Mononuclear cell (primary cell): Measurements from ENCODE around the gene CRABP1. TPM values are rescaled to one million over a fixed set of nuclear protein-coding genes. Genes with fewer than 3 reads are reported as not detected.

Experiments used
- H3K27me3 ChIP-seq: 2 replicates; pipeline ENCODE4 v1.6.0; 2011; ENCODE audit warnings: low read length, control low read depth; ENCODE audit not compliant: insufficient read depth
- H3K4me1 ChIP-seq: 2 replicates; pipeline ENCODE4 v1.5.1; 2011; ENCODE audit warnings: mild to moderate bottlenecking, low read length, control low read depth; ENCODE audit not compliant: insufficient read depth
- H3K4me3 ChIP-seq: 2 replicates; pipeline ENCODE4 v1.5.1; 2011; ENCODE audit warnings: mild to moderate bottlenecking, low read length, moderate library complexity
- H3K9me3 ChIP-seq: 2 replicates; pipeline ENCODE4 v1.5.1; 2011; ENCODE audit warnings: low read depth, mild to moderate bottlenecking, control low read depth, low read length
- total RNA-seq: library from RNA; depleted of rRNA; stranded (reverse); fragments of >200 nt; gene quantifications from one replicate; pipeline ENCODE4 v1.2.3, GENCODE V29; 2012

The CRABP1 gene
- not detected for total RNA-seq

GRCh38 chr15:78340231-78341056, at the start of gene CRABP1:
Gene CRABP1 (plus strand): TSS chr15:78340353. CDS start chr15:78340429, 76 bp downstream.
- peaks cover 49% of the 10 kb centered on the region for H3K27me3 ChIP-seq
- H3K4me3 ChIP-seq: no peak within 1 kb of the TSS

GRCh38 chr15:78291052-78291451, 49.1 kb upstream of the CRABP1 start:
- H3K27me3 ChIP-seq: no peaks in the 10 kb centered on the region
- no peak overlapping the region for H3K4me3 ChIP-seq
- H3K9me3 ChIP-seq: no peaks in the 10 kb centered on the region
- H3K4me1 ChIP-seq: no peaks in the 10 kb centered on the region

More at GRCh38 chr15:78340231-78341056, at the start of gene CRABP1:
- no peaks in the 10 kb centered on the region for H3K4me1 ChIP-seq
- H3K9me3 ChIP-seq: no peaks in the 10 kb centered on the region

- H3K4me1 ChIP-seq: no peaks in the 10 kb centered on the region
- no peaks in the 10 kb centered on the region for H3K27me3 ChIP-seq
- H3K4me3 ChIP-seq: no peak overlapping the region
- no peaks in the 10 kb centered on the region for H3K9me3 ChIP-seq
Observed at GRCh38 chr15:78291698-78292097, 48.5 kb upstream of the CRABP1 start.

- no peak overlapping the region for H3K4me3 ChIP-seq
- H3K4me1 ChIP-seq: no peaks in the 10 kb centered on the region
- no peaks in the 10 kb centered on the region for H3K9me3 ChIP-seq
- no peaks in the 10 kb centered on the region for H3K27me3 ChIP-seq
Observed at GRCh38 chr15:78292219-78292618, 47.9 kb upstream of the CRABP1 start.

GRCh38 chr15:78299101-78299930, 40.8 kb upstream of the CRABP1 start, which contains the start of gene SKIC8:
Gene SKIC8 (minus strand): TSS chr15:78299609. CDS start chr15:78295686, 3,923 bp downstream.
- Histone ChIP-seq H3K27me3 (no peaks in the 10 kb centered on the region), H3K9me3 (no peaks in the 10 kb centered on the region), H3K4me1 (peaks cover 35% of the 10 kb centered on the region), H3K4me3 (peak within 1 kb of the TSS; percentile 93)

- Histone ChIP-seq H3K27me3 (no peaks in the 10 kb centered on the region), H3K4me1 (peaks cover 35% of the 10 kb centered on the region), H3K9me3 (no peaks in the 10 kb centered on the region), H3K4me3 (no peak overlapping the region)
Observed at GRCh38 chr15:78301326-78301725, 38.8 kb upstream of the CRABP1 start.

- peaks cover 35% of the 10 kb centered on the region for H3K4me1 ChIP-seq
- H3K4me3 ChIP-seq: no peak overlapping the region
- H3K27me3 ChIP-seq: no peaks in the 10 kb centered on the region
- H3K9me3 ChIP-seq: no peaks in the 10 kb centered on the region
Observed at GRCh38 chr15:78301828-78302227, 38.3 kb upstream of the CRABP1 start.

GRCh38 chr15:78302579-78303312, 37.4 kb upstream of the CRABP1 start:
- H3K9me3 ChIP-seq: no peaks in the 10 kb centered on the region
- peaks cover 35% of the 10 kb centered on the region for H3K4me1 ChIP-seq
- no peaks in the 10 kb centered on the region for H3K27me3 ChIP-seq
- no peak overlapping the region for H3K4me3 ChIP-seq

- Histone ChIP-seq H3K4me1 (peaks cover 29% of the 10 kb centered on the region), H3K4me3 (no peak overlapping the region), H3K27me3 (no peaks in the 10 kb centered on the region)
Observed at GRCh38 chr15:78304216-78305066, 35.7 kb upstream of the CRABP1 start.

GRCh38 chr15:78306176-78306774, 33.9 kb upstream of the CRABP1 start:
- Histone ChIP-seq H3K4me1 (peaks cover 16% of the 10 kb centered on the region), H3K4me3 (no peak overlapping the region)

More at GRCh38 chr15:78304216-78305066, 35.7 kb upstream of the CRABP1 start:
- H3K9me3 ChIP-seq: no peaks in the 10 kb centered on the region

GRCh38 chr15:78307976-78308375, 32.2 kb upstream of the CRABP1 start:
- Histone ChIP-seq H3K27me3 (no peaks in the 10 kb centered on the region), H3K4me3 (no peak overlapping the region), H3K9me3 (no peaks in the 10 kb centered on the region), H3K4me1 (peaks cover 8% of the 10 kb centered on the region)

More at GRCh38 chr15:78306176-78306774, 33.9 kb upstream of the CRABP1 start:
- Histone ChIP-seq H3K9me3 (no peaks in the 10 kb centered on the region), H3K27me3 (no peaks in the 10 kb centered on the region)

GRCh38 chr15:78308422-78309032, 31.6 kb upstream of the CRABP1 start:
- Histone ChIP-seq H3K4me1 (peaks cover 8% of the 10 kb centered on the region), H3K27me3 (no peaks in the 10 kb centered on the region), H3K9me3 (no peaks in the 10 kb centered on the region), H3K4me3 (no peak overlapping the region)

GRCh38 chr15:78311292-78311691, 28.9 kb upstream of the CRABP1 start:
- Histone ChIP-seq H3K9me3 (no peaks in the 10 kb centered on the region), H3K4me1 (peaks cover 8% of the 10 kb centered on the region), H3K27me3 (no peaks in the 10 kb centered on the region), H3K4me3 (no peak overlapping the region)
